GM10266 (cell line): ENCODE measurements around the gene YES1.

ENCODE experiments used
- DNase-seq: peaks from one replicate; pipeline ENCODE4 v3.0.0; 2012; ENCODE audit errors: extremely low spot score
- CTCF ChIP-seq: IDR thresholded peaks from 2 replicates; pipeline ENCODE4 v1.5.1; 2012; ENCODE audit warnings: mild to moderate bottlenecking, low read depth; ENCODE audit not compliant: control insufficient read depth, insufficient read depth; ENCODE audit errors: missing control alignments

The YES1 gene

GRCh38 chr18:697012-697411, 115.0 kb downstream of the YES1 start:
- no peak for TF ChIP-seq CTCF
- DNase-seq, result no peak

GRCh38 chr18:693466-694187, 118.4 kb downstream of the YES1 start:
- TF ChIP-seq CTCF, result no peak
- no peak for DNase-seq

GRCh38 chr18:692824-693223, 119.2 kb downstream of the YES1 start:
- no peak for DNase-seq
- TF ChIP-seq CTCF, result no peak

- DNase-seq, result no peak
- TF ChIP-seq CTCF, result no peak
These were observed 123.7 kb downstream of the YES1 start for GRCh38 chr18:688323-688722.

- no peak for TF ChIP-seq CTCF
- DNase-seq, result no peak
These were observed 125.5 kb downstream of the YES1 start for GRCh38 chr18:686339-687111.

- no peak for DNase-seq
- no peak for TF ChIP-seq CTCF
These were observed 126.6 kb downstream of the YES1 start for GRCh38 chr18:685438-685837.

- DNase-seq, result no peak
- TF ChIP-seq CTCF, result no peak
These were observed 128.5 kb downstream of the YES1 start for GRCh38 chr18:683531-683930.
